AG10803 (cell line): Measurements from ENCODE around the gene MPZL3.

Source experiments
- DNase-seq: peaks from one replicate; pipeline ENCODE4 v3.0.0; 2010; ENCODE audit warnings: low read depth
- H3K4me3 ChIP-seq: 2 replicates; pipeline ENCODE4 v1.5.1; 2011; ENCODE audit warnings: mild to moderate bottlenecking, low read length, control low read depth
- CTCF ChIP-seq: conservative IDR thresholded peaks from 2 replicates; pipeline ENCODE4 v1.5.1; 2011; ENCODE audit warnings: mild to moderate bottlenecking, low read length, control low read depth, inconsistent platforms

Gene MPZL3

GRCh38 chr11:118251858-118252652 is at the start of gene MPZL3:
TSS of gene MPZL3 (minus strand) at chr11:118252365. CDS start at chr11:118252294, 71 bp downstream.
- H3K4me3 ChIP-seq = peak within 1 kb of the TSS; percentile 73
- TF ChIP-seq CTCF = no peak
- peak; percentile 22 for DNase-seq

GRCh38 chr11:118301600-118302195 is 49.5 kb upstream of the MPZL3 start:
- no peak for TF ChIP-seq CTCF
- DNase-seq = no peak
- no peak overlapping the region for H3K4me3 ChIP-seq

- TF ChIP-seq CTCF = peak; percentile 45
- peak; percentile 12 for DNase-seq
- H3K4me3 ChIP-seq = no peak overlapping the region
Observed at GRCh38 chr11:118295815-118296454, 43.8 kb upstream of the MPZL3 start.

- DNase-seq = no peak
- H3K4me3 ChIP-seq = no peak overlapping the region
- no peak for TF ChIP-seq CTCF
Observed at GRCh38 chr11:118295199-118295598, 43.0 kb upstream of the MPZL3 start.

GRCh38 chr11:118294053-118294452 is 41.9 kb upstream of the MPZL3 start:
- H3K4me3 ChIP-seq = no peak overlapping the region
- TF ChIP-seq CTCF = no peak
- no peak for DNase-seq

GRCh38 chr11:118291477-118292135 is 39.4 kb upstream of the MPZL3 start:
- TF ChIP-seq CTCF = no peak
- H3K4me3 ChIP-seq = no peak overlapping the region
- DNase-seq = no peak
